MCF 10A (cell line): ENCODE results near the gene ARPIN. TPM values are rescaled to one million over a fixed set of nuclear protein-coding genes. Genes with fewer than 3 reads are reported as not detected.

Experiments
- BruUV-seq: library from RNA; stranded (reverse); fragments of 400-500 nt; replicated peaks from 2 replicates; lab custom pipeline; 2021; lab: Mats Ljungman, UMichigan
- CTCF ChIA-PET: fragments of 300-600 bp; sonication (Branson Sonifier 250); formaldehyde crosslinking; extraction: SDS; loops from one replicate; lab custom pipeline; 2021; ENCODE audit warnings: antibody characterized with exemption, inconsistent platforms; lab: Yijun Ruan, JAX
- POLR2A ChIA-PET: fragments of 300-600, 350-650 bp; sonication (Branson Sonifier 250); formaldehyde crosslinking; extraction: SDS; loops from one replicate; lab custom pipeline; 2020; ENCODE audit warnings: antibody characterized with exemption, inconsistent platforms; lab: Yijun Ruan, JAX
- DNase-seq: peaks from one replicate; pipeline ENCODE4 v3.0.0-alpha.2; 2018; ENCODE audit not compliant: unreplicated experiment
- H3K27ac Mint-ChIP-seq: one replicate; pipeline ENCODE4 v1.8.0; 2022; ENCODE audit warnings: mild to moderate bottlenecking, low read depth, mixed read lengths; ENCODE audit not compliant: unreplicated experiment
- H3K27me3 Mint-ChIP-seq: one replicate; pipeline ENCODE4 v1.8.0; 2022; ENCODE audit warnings: mixed read lengths; ENCODE audit not compliant: insufficient read depth, unreplicated experiment
- H3K36me3 Mint-ChIP-seq: one replicate; pipeline ENCODE4 v1.8.0; 2022; ENCODE audit warnings: mild to moderate bottlenecking, moderate library complexity, mixed read lengths; ENCODE audit not compliant: insufficient read depth, unreplicated experiment
- H3K4me1 Mint-ChIP-seq: one replicate; pipeline ENCODE4 v1.8.0; 2022; ENCODE audit warnings: mixed read lengths; ENCODE audit not compliant: insufficient read depth, unreplicated experiment
- H3K4me3 Mint-ChIP-seq: one replicate; pipeline ENCODE4 v1.8.0; 2022; ENCODE audit warnings: mild to moderate bottlenecking, moderate library complexity, mixed read lengths; ENCODE audit not compliant: unreplicated experiment
- H3K9me3 Mint-ChIP-seq: one replicate; pipeline ENCODE4 v1.8.0; 2022; ENCODE audit warnings: mixed read lengths; ENCODE audit not compliant: unreplicated experiment
- intact Hi-C: fragments of 100-400 bp; cut with micrococcal nuclease; formaldehyde crosslinking; loops from 2 replicates; pipeline ENCODE4 v1.14.1; 2022
- total RNA-seq: library from RNA; stranded (reverse); gene quantifications from 2 replicates; pipeline ENCODE4 v1.2.3, GENCODE V29; 2022
- TF ChIP-seq, protein P1 (sequence below): fragments of 200-600 bp; IDR thresholded peaks from one replicate; pipeline ENCODE4 v1.8.0; 2022; ENCODE audit warnings: antibody characterized with exemption, mild to moderate bottlenecking; ENCODE audit not compliant: unreplicated experiment

Gene ARPIN
- total RNA-seq, 1 experiment from 2014 or later = 7.1 TPM

GRCh38 chr15:89936051-89936785, 23.5 kb upstream of the ARPIN start:
- no peak overlapping the region for H3K4me3 Mint-ChIP-seq
- BruUV-seq = no TSS peak
- H3K4me1 Mint-ChIP-seq = no peaks in the 10 kb centered on the region
- no peak overlapping the region for H3K27ac Mint-ChIP-seq
- ChIA-PET POLR2A (interaction anchor here (0.6 to 0.7 kb wide), 2 partner anchors 14 to 34 kb away, joined by 3 to 4 read pairs; no protein-coding TSS in a partner anchor), CTCF (no interaction called here)
- intact Hi-C loops = no loop called here
- H3K36me3 Mint-ChIP-seq = no peaks in the 10 kb centered on the region
- TF ChIP-seq, protein P1, sequence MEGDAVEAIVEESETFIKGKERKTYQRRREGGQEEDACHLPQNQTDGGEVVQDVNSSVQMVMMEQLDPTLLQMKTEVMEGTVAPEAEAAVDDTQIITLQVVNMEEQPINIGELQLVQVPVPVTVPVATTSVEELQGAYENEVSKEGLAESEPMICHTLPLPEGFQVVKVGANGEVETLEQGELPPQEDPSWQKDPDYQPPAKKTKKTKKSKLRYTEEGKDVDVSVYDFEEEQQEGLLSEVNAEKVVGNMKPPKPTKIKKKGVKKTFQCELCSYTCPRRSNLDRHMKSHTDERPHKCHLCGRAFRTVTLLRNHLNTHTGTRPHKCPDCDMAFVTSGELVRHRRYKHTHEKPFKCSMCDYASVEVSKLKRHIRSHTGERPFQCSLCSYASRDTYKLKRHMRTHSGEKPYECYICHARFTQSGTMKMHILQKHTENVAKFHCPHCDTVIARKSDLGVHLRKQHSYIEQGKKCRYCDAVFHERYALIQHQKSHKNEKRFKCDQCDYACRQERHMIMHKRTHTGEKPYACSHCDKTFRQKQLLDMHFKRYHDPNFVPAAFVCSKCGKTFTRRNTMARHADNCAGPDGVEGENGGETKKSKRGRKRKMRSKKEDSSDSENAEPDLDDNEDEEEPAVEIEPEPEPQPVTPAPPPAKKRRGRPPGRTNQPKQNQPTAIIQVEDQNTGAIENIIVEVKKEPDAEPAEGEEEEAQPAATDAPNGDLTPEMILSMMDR = no peak
- no peak for DNase-seq
- H3K9me3 Mint-ChIP-seq = no peaks in the 10 kb centered on the region
- H3K27me3 Mint-ChIP-seq = no peaks in the 10 kb centered on the region

GRCh38 chr15:89932880-89933279, 20.1 kb upstream of the ARPIN start:
- POLR2A ChIA-PET = interaction anchor here (0.6 to 0.8 kb wide), 3 partner anchors 15 to 54 kb away, joined by 3 to 4 read pairs (median 3); no protein-coding TSS in a partner anchor
- no peak overlapping the region for H3K27ac Mint-ChIP-seq
- CTCF ChIA-PET = interaction anchor here (0.9 kb wide), 1 partner anchor 172 kb away, joined by 3 read pairs; no protein-coding TSS in a partner anchor
- TF ChIP-seq, protein P1 = no peak
- no TSS peak for BruUV-seq
- no peaks in the 10 kb centered on the region for H3K4me1 Mint-ChIP-seq
- intact Hi-C loops = no loop called here
- H3K9me3 Mint-ChIP-seq = no peaks in the 10 kb centered on the region
- H3K27me3 Mint-ChIP-seq = no peaks in the 10 kb centered on the region
- H3K4me3 Mint-ChIP-seq = no peak overlapping the region
- DNase-seq = no peak
- no peaks in the 10 kb centered on the region for H3K36me3 Mint-ChIP-seq

GRCh38 chr15:89928421-89928820, 15.7 kb upstream of the ARPIN start:
- Mint-ChIP-seq H3K27me3 (no peaks in the 10 kb centered on the region), H3K9me3 (no peaks in the 10 kb centered on the region), H3K4me1 (no peaks in the 10 kb centered on the region), H3K27ac (no peak overlapping the region), H3K4me3 (no peak overlapping the region), H3K36me3 (no peaks in the 10 kb centered on the region)
- BruUV-seq = no TSS peak
- intact Hi-C loops = no loop called here
- no peak for DNase-seq
- ChIA-PET POLR2A (no interaction called here), CTCF (interaction anchor here (1.0 kb wide), 1 partner anchor 57 kb away, joined by 3 read pairs; no protein-coding TSS in a partner anchor)
- TF ChIP-seq, protein P1 = no peak

DNA sequence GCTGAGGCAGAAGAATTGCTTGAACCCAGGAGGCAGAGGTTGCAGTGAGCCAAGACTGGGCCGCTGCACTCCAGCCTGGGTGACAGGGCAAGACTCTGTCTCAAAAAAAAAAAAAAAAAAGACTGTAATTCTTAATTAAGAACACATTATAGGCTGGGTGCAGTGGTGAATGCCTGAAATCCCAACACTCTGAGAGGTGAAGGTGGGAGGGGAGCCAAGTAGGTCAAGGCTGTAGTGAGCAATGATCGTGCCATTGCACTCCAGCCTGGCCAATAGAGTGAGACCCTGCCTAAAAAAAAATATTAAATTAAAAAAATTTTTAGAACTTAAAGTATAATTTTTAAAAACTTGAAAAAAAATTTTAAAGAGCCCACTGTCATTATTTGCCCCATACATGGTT, 13.4 kb upstream of the ARPIN start:
- Mint-ChIP-seq H3K27ac (no peak overlapping the region), H3K4me1 (no peaks in the 10 kb centered on the region), H3K27me3 (no peaks in the 10 kb centered on the region), H3K4me3 (no peak overlapping the region), H3K9me3 (no peaks in the 10 kb centered on the region), H3K36me3 (no peaks in the 10 kb centered on the region)
- intact Hi-C loops = no loop called here
- no peak for DNase-seq
- BruUV-seq = no TSS peak
- TF ChIP-seq, protein P1 = no peak
- ChIA-PET POLR2A (interaction anchor here (0.7 kb wide), 1 partner anchor 155 kb away, joined by 3 read pairs; no protein-coding TSS in a partner anchor), CTCF (no interaction called here)
